ENCODE data around the gene IKBIP. TPM values are rescaled to one million over a fixed set of nuclear protein-coding genes. Genes with fewer than 3 reads are reported as not detected.
A peak's percentile ranks its signal among the peaks of the same experiment; 100 is the strongest.
"Not testable (repeated sequence)": the region's sequence is repeated elsewhere in the genome, so short reads cannot be mapped to it uniquely, and the experiment has no call there.

The IKBIP gene
- total RNA-seq: 19.6 and 26.6 TPM in 2 replicates

GRCh38 chr12:98644712-98645571 lies at the start of gene IKBIP, which contains the start of gene APAF1:
TSS of gene IKBIP (minus strand) at chr12:98644788. CDS start at chr12:98644701, 87 bp downstream.
TSS of gene APAF1 (plus strand) at chr12:98645290. CDS start at chr12:98648360, 3,070 bp downstream.
- DNase-seq (ENCODE audit: low read depth in 2 of 2): peak; percentile 98 to 99

DNA sequence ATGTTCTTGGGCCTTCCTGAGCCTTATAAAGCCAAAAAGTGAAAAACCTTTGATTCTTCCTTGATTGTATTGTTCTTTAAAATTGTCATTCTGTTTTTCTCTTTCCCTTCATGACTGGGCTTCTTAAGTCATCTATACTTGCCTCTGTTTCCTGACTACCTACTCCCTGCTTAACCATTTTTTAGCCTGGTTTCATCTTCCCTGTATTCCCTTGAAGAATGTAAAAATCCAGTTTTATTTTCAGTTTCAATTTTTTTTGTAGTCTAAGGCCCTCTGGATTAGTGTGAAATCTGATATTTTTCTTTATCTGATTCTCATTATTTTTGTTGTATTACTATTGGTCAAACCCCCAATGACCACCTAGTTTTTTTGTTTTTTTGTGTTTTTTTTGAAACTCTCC lies 46.8 kb upstream of the IKBIP start:
- DNase-seq (ENCODE audit: low read depth in 2 of 2): no peak

DNA sequence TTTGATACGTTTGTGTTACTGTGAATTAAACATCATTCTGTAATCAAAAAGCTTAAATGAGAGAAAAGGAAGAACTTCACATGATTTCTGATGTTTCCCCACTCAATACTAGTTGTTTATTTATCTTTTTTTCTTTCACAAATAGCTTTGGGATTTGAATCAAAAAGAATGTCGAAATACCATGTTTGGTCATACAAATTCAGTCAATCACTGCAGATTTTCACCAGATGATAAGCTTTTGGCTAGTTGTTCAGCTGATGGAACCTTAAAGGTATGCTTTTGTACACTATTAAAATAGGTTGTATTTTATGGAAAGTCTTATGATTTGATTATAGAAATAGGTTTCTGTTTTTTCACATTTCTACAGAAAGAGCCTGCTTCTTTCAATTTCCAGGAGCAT lies 42.0 kb upstream of the IKBIP start:
- DNase-seq (ENCODE audit: low read depth in 2 of 2): no peak

- no peak for DNase-seq (ENCODE audit: low read depth in 2 of 2)
Observed at GRCh38 chr12:98684199-98684598, 39.6 kb upstream of the IKBIP start.

- DNase-seq (ENCODE audit: low read depth in 2 of 2): no peak
Observed at GRCh38 chr12:98679611-98680005, 35.0 kb upstream of the IKBIP start.

DNA sequence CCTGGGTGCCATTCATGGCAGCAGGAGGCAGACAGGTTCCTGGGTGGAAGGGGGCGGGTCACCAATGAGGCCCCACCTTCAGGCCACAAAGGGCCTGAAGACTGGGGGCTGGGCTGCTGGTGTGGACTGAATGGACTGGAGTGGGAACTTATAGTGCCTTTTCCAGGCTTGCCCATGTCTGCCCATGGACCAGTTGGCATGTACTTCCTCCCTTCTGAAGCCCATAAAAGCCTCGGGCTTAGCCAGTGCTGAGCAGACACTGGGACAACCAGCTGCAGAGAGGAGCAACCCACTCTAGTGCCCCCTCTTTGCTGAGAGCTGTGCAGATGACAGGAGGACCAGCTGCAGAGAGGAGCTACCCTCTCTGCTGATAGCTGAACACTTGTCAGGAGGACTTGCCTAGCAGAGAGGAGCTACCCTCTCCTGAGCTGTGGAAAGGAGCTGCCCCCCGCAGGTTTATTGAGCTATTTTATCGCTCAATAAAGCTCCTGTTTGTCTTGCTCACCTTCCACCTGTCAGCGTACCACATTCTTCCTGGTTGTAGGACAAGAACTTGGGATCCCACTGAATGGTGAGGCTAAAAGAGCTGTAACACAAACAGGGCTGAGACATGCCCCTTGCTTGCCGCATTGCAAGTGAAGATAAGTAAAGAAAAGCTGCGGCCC lies 34.5 kb upstream of the IKBIP start:
- DNase-seq (ENCODE audit: low read depth in 2 of 2): no peak

DNA sequence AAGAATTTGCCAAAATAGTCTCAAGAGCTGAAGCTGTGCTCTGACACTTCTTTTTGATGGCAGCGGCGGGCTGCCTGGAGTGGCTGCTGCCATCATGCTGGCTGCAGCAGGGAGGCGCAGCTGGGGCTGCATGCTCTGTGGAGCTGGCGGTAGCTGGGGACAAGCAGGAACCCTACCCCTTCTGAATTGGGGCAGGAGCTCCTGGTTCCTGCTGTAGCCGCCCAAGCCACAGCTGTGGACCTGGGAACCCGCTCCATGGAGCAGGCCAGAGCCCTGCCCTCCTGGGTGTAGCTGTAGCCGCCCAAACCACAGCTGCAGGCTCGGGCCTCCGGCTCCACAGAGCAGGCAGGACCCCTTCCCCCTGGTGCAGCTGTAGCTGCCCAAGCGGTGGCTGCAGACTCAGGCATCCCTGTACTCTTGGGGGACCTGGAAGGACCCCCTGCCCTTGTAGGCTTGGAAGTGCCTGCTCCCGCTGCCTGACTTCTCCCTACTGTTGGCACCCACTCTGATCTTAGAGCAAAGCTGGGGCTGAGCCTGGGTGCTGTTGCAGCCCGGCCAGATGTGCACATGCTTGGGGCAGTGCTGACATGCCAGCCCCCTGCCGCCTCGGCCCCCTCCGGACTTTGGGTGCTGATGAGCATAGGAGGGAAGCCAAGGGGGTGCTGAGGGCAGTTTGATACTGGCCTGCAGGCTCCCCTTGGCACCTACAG lies 33.8 kb upstream of the IKBIP start:
- DNase-seq (ENCODE audit: low read depth in 2 of 2): no peak

DNA sequence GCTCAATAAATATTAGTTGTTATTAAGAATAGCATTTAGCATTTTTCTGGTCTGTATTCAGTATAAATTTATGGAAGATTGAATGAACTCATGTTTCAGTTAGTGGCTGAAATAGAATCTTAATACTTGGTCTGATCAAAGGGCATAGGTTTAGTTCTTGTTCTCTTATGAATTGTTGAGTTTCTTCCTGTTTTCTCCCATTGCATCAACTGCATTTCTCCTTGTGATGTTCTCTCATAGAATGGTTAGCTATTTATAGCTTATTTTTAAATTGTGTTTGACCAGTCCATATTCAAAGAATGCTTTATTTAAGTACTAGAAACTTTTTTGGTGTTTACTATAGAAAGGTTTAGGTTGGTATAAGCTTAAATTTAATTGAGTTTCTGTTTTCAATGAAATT lies 30.3 kb upstream of the IKBIP start:
- DNase-seq (ENCODE audit: low read depth in 2 of 2): no peak

DNA sequence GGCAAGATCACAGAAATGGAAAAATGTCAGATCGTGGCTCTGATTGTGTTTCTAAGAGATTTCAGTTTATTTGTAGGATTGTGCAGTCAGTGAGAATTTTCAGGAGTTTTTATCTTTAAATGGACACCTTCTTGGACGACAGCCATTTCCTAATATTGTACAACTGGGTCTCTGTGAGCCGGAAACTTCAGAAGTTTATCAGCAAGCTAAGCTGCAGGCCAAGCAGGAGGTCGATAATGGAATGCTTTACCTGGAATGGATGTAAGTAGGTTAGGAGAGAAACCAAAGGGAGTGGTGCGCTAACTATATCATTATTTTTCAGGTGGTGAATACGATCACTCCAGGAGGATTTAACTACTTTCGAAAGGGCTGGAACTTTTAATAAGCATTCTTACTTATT lies 26.9 kb upstream of the IKBIP start:
- DNase-seq (ENCODE audit: low read depth in 2 of 2): peak; percentile 24 to 38

- no peak for DNase-seq (ENCODE audit: low read depth in 2 of 2)
Observed at GRCh38 chr12:98669751-98670150, 25.2 kb upstream of the IKBIP start.

DNA sequence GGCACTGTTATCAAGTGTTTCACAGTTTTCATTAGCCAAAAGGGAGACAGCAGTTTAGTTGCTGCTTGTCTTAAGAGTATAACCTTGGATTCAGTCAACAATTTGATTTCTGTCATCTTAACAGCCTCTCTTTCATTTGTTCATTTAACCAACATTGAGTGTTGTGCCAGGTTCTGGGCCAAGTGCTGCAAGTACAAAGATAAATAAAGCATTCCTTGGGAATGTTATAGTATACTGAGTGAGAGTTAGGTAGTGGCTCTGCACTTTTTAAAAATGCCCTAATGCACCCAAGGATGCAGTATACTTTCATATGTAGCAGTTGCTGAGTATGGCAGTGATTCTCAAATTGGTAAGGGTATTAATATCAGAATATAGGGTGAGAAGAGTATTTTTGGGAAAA lies 15.9 kb upstream of the IKBIP start:
- DNase-seq (ENCODE audit: low read depth in 2 of 2): no peak

DNA sequence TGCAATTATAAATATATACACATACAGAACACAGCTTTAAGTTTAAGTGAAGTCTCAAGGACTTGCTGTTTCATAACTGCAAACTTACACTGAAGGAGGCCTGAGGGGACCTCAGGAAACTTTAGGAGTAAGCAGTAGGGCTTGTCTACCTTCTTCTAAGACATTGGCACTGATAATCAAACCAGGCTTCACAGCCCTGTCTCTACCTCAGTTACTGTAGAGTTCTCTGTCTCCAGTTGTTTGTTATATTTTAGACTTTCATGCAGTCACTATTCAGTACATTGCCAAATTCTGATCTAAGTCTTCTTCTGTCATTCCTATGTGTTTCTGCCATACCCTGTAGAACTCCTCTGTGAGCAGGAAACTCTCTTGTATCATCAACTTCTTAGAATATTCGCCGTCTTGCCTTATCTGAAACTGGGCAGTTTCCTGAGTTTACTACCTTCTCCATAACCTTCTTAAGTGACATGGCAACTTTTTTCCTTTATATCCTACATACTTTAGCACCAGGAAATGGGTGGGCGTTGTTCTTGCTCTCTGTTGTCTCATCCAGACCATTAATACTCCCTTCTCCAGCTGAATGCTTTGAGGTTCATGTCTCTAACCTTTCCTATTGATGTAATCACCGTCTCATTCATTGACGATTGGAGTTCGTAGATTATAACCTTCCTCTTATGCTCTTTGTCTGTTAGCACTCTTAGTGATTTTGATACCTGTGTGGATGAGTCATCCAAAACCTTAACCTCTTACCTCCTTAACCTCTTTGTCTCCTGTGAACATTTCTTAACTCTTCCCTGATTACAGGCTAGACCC lies 11.9 kb upstream of the IKBIP start:
- DNase-seq (ENCODE audit: low read depth in 2 of 2): peak in 1 of 2 donors; percentile 43

- peak; percentile 73 to 82 for DNase-seq (ENCODE audit: low read depth in 2 of 2)
Observed at GRCh38 chr12:98653866-98654493, 9.4 kb upstream of the IKBIP start.

DNA sequence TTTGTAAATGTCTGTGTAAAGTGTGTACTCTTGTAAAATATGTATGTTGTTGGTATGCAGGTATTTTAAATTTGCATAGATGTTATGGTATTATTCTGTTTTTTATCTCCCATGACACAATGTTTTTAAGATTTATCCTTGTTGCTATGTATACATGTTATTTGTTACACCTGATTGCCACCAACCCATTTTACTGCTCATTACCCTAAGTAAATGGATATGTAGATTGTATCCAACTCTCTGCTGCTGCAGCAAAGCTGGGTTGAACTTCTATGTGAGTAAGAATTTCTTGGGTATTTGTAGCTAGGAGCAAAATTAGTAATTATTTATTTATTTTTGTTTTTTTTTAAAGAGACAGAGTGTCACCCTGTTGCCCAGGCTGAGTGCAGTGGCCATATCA lies 6.7 kb upstream of the IKBIP start:
- no peak for DNase-seq (ENCODE audit: low read depth in 2 of 2)

DNA sequence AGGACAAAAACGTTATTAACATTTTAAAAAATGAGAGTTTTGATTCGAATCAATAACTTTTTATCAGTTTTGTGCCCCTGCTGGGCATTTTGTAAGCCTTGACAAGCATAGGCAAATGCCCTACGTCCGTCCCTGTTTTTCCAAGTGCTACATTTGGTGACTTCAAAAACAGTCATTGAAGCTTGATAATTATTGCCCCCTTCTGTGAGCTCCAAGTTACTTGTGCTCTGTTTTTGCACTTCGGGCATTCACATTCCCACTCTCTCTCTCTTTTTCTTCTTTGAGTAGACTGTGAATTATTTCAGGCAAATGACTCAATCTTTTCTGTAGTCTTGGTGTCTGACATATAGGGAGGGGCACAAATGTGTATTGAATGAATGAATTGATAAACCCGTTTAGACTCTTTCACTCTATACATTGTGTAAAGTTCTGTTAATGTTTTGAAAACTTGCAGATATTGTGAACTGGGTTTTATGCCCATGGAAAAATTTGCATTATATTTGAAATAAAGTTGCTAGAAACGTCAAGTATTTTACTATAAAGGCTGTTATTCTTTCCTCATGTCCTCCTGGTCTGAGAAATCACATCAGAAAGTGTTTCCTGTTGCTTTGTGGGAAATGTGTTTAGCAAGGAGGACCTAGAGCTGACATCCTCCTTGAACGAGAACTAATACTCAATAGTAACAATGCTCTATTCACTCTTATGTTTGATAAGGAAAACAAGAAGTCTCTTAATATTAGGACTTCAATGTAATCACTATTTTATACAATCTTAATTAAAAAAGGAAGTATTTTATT lies 1.9 kb upstream of the IKBIP start:
- peak; percentile 26 to 52 for DNase-seq (ENCODE audit: low read depth in 2 of 2)

- peak; percentile 29 to 37 for DNase-seq (ENCODE audit: low read depth in 2 of 2)
Observed at GRCh38 chr12:98645572-98646067, 1.0 kb upstream of the IKBIP start.

GRCh38 chr12:98644433-98644711 lies 216 bp downstream of the IKBIP start:
- DNase-seq (ENCODE audit: low read depth in 2 of 2): peak in 1 of 2 donors; percentile 63

DNA sequence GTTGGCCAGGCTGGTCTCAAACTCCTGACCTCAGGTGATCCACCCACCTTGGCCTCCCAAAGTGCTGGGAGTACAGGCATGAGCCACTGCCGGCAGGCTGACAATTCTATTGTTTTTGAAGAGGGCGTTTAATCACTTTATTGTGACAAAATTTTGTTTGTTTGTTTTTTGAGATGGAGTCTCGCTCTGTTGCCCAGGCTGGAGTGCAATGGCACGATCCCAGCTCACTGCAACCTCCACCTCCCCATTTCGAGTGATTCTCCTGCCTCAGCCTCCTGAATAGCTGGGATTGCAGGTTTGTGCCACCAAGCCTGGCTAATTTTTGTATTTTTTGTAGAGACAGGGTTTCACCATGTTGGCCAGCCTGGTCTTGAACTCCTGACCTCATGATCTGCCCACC lies 1.8 kb downstream of the IKBIP start:
- not testable (repeated sequence) for DNase-seq (ENCODE audit: low read depth in 2 of 2)

DNA sequence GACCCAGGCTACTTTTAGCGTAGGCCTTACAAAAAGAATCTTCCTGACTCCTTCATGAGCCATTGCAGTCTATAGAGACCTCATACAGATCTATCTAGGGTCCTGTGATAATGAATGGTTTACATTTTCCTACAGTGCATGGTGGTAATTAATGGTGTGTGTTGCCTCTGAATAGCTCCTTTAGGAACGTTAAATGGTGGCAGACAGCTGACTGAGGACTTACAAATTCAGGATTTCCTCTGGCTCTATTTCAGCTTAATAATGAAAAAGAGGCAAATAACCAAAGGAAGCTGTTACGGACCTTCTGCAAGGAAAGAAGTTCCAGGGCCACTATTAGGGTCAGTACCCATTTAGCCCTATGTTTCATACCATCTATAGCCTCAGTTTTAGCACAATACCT lies 5.1 kb downstream of the IKBIP start:
- peak; percentile 21 to 57 for DNase-seq (ENCODE audit: low read depth in 2 of 2)

GRCh38 chr12:98638009-98638408 lies 6.6 kb downstream of the IKBIP start:
- DNase-seq (ENCODE audit: low read depth in 2 of 2): no peak
